HG03460 (cell line): Measurements from ENCODE around the gene HUNK.

Experiments
- ATAC-seq: cut with Tn5 transposase; IDR thresholded peaks from one replicate; pipeline ENCODE4 v1.9.1; 2021; ENCODE audit not compliant: unreplicated experiment

The HUNK gene

DNA sequence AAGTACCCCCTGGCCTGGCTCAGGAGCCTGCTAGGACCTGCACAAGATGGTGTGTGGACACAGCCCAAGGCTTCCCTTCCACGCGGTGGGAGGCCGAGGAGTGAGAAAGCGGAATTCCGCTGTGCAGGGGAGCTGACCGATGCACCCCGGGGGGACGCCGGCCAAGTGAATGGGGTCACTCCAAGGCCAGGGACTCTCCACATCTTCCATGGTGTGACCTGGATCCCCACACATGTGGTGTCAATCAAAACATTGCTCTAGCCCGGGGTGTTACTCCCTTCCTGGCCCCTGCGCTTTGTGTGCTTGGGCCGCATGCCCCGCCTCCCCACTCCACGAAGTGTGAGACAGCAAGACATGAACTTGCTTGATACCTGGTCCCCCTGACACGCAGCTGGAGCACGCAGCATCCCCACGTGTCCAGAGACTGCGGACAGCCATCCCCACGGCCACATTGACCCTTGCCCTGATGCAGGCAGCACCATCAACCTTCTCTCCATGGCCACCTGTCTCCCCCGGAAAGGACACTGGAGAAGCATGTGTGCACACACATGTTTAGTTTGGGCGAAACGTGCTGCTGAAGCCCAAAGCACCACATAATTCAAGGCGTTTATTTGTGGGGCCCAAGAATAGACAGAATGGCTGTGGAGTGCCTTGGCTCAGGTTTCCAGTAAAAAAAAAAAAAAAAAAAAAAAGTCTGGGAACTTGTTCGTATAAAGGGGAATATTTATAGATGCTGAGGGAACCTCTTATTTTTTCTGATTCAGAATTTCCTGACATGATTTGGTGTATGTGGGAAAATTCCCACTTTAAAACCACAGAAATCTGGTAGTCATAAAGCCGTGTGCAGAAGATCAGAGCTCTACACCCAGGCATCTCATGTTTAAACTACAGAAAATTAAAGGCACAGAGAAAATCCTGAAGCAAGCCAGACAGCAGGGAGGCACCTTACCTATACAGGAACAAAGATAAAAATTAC is 171.7 kb downstream of the HUNK start:
- no peak for ATAC-seq

DNA sequence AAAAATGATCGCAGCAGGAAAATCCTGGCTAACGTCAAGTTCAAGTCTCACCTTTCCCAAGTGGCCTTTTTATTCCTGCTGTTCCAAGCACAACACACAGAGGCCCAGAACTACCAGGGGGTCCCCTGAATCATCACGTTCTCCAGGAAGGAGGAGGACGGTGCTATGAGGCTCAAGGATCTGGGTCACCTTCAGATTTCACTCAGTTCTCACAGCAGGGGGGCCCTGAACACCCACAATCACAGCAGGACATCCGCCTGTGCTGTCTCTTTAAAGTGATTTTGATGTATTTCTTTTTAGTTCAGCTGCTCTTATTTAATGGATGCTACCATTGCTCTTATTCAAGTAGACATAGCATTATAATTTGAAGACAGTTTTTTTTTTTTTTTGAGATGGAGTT is 173.4 kb downstream of the HUNK start:
- no peak for ATAC-seq

DNA sequence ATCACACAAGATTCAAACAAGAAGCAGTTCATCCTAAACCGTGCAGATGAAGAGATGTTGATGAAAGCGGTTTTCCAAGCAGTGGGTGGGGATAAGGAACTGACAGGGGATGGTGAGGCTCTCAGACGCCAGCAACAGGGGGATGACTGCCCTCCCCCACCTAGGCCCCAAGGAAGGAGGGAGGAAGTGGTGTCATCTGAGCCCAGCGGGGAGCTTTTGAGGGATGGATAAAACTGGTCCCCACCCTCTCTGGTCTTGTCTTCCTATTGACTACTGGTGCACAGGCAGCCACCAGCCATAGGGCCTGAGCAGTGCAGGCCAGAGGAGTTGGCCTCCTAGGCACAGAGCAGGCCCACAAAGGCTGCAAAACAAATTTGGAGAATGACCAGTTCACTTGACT is 175.5 kb downstream of the HUNK start:
- no peak for ATAC-seq
